GM21619 (cell line): ENCODE results near the gene CDH24.

Experiments
- ATAC-seq: cut with Tn5 transposase; IDR thresholded peaks from one replicate; pipeline ENCODE4 v1.9.1; 2021; ENCODE audit not compliant: unreplicated experiment

CDH24 gene

DNA sequence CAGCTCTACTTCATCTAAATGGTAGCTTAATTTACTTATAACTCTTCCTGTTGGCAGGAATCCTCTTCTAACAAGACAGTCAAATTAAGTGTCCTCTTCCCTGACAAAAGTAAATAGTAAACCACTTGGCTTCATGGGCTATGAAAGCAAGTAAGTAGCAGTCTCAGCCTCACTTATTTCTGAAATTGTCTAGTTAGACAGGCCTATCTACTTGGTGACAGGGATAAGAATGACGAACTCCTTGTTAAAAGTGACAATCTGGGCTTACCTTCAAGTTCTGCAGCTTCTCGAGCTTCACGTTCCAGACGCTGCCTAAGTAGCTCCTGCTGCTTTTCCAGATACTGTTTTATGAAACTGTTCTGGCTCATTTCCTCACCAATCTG lies 32.9 kb upstream of the CDH24 start:
- no peak for ATAC-seq

DNA sequence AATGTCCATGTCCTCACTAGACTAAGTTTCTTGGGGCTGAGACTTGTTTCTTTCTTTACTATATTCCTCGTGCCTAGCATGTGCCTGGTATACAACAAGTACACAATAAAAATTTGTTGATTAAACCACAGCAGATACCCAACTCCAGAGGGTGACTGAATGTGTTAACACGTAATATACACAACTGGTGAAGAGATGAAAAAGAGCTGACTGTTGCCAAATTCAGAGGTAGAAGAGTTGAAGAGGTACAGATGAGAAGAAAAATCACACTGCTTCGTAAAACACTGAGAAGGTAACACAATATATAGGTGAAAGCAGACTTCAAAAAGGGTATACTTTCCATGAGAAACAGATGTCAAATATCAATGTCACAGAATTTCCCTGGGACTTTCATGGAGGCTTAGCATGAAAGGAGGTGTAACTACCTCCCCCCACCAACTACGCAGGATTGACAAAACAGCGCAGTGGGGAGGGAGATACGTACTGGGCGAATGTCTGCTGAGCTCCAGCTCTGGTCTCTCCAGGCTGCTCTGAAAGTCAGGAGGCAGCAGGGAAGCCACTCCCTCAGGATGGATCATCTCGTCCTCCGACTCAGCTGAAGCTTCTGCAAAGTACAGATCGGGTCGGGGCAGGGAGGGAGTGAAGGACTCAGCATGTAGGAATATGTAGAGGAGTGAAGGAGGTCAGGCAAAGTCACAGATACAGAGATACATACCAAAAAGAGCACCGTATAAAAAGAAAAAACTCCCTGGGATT lies 32.4 kb upstream of the CDH24 start:
- ATAC-seq = no peak

DNA sequence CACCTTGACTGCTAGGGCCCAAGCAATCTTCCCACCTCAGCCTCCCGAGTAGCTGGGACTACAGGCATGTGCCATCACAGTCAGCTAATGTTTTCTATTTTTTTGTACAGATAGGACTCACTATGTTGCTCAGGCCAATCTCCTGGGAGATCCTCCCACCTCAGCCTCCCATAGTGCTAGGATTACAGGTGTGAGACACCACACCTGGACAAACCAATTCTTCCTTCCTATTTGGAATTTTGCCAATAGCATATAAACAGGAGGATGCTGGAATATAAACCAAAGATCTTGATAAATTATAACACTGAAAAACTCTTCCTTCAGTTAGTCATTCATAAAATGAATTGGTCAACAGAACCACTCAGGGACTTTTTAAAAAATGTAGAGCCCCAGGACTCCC lies 29.2 kb upstream of the CDH24 start:
- no peak for ATAC-seq

DNA sequence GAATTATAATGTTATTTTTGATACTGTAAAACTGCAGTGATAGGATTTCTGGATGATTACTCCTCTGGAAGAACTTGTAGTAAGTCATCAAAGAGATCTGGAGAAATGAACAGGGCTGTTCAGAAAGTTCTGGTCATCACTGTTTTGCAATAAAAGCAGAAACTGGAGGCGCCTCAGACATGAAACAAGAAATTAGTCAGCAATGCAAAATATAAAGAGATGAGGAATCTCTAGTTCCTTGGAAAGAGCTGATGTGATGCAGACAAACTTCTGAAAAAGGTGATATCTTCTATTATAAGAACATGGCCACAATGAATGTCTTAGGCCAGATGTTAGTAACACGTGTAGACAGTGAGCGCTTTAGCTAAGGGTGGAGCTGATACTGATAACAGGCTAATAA lies 28.1 kb upstream of the CDH24 start:
- no peak for ATAC-seq

DNA sequence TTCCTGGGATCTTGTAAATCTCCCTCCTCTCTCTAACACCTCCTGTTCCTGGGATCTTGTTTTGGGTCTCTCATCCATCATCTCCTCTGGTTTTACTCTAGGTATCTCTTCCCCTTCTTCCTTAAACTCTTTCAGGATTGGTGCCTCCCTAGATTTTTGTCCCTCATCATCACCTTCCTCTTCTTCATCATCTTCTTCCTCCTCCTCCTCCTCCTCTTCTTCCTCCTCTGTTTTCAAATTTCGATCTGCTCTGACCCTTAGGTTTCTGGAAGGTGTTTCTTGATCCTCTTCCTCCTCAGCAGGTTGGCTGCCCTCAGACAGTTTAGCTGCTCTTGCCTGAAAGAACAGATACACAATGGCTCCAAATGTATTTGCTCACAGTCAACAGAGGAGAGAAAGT lies 23.2 kb upstream of the CDH24 start:
- no peak for ATAC-seq

DNA sequence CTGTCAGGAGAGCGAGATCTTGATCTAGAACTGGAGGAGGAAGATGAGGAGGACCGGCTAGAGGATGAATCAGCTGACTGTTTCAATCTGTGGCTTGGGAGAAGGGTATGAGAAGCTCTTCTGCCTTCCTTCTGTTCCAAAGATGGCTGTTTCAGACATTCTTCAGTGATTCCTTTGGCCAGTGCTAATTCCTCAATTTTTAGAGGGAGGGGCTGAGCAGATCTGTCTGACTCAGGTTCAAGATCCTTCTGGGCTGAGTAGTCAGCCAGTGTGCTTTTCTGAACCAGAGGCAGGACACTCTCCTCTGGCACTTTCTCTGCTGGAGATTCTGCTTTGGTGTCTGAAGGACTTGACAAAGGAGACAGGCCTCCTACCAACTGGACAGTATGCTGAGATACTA lies 22.4 kb upstream of the CDH24 start:
- no peak for ATAC-seq

DNA sequence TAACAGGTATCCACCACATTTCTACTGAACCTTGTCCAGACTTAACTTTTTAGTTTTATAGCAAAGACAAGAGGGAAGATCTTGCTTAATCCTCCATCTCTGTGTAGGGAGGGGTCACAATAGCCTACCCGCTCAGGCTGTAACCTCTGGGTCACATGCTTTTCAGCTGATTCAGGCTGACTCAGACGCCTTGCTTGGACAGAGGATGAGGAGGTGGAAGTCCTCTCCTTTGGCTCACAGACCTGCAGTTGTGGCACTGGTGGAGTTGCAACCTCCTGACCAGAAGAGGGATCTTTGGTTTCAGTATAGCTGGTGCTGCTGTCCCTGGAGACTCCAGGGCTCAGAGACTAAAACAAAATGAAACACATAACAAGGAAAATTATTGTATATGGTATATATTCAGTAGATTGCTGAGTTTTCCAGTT lies 21.4 kb upstream of the CDH24 start:
- ATAC-seq = no peak

DNA sequence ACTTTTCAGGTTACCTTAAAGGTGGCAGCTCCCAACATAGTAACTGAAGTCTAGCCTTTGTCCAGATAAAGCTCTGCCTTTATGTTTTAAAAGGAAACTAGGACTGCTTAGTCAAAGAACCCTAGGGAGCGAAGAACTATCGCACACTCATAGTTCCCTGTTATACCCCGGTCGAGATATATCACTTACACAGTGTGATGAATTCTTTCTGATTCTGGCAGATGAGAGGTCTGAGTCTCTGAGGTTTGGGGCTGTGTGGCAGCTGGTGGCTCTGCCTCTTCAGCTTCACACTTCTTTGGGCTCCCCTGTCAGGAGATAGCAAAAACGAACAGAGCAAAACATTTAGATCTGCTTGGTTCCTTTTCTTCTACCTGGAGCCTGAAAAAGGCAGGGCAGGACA lies 20.6 kb upstream of the CDH24 start:
- no peak for ATAC-seq

DNA sequence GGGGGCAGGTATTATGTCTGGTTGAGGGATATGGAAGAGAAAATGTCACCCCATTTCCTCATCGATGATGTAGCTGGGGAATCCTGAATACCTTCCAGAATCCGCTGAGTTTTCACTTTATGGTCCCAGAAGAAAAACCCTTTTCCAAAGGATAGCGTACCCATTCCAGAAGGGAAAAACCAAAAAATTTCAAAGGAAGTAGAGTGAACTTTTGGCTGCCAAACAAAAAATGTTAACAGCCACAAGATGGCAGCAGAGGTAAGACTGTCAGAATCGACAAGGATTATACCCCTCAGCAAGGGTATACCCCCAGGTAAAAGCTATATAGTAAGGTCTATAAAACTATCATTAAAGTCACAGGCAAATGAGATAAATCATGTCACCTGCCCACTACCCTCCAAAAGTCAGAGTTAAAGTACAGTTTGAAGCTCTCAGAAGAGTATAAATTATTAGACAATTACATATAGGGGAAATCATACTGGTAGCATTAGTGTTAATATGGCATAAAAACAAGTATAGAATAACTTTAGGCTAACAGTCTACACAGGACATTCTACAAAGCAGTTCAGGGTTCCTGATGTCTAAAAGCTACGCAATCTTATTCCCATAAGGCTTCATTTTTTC lies 19.6 kb upstream of the CDH24 start:
- no peak for ATAC-seq

DNA sequence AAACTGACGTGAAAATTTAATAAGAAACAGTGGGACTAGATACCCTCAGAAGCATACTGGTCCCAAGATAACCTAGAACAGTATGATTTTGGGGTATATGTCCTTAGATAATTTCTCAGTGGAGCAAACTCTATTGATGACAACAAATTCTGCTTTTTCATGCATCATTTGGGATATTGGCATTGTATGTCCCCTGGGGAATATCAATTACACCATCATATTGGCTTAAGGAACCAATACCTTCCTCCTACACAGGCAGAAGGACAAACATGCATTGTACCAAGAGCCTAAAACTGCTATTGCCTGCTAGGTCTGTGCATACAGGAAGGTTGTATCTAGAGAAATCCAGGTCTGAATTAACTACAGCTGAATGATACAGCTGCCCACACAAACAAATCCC lies 17.6 kb upstream of the CDH24 start:
- no peak for ATAC-seq

DNA sequence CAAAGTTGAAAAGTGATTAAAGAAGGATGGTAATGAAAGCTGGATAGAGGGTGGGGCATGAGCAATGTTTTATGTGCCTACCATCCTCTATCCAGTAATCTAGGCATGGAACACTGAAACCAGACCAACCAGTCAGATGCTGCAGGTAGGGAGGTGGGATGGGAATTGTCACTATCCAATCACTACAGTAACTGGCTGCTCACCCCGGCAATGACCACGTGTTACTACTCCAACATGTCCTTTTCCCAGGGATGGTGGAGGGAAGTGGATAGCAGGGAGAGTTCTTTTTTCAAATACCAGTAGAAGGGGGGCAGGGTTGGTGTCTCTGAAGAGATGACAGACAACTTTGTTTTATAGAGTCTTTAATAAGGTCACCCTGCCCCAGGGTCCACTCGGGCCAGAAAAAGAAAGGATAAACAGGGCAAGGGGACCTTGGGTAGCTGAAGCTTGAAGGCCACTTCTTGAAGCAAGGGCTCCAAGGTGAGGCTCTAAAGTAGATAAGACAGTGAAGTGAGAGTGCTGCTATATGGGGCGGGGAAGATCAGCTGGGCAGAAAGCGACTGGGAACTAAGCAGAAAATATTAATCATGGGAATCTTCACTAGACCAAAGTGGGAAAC lies 14.7 kb upstream of the CDH24 start:
- no peak for ATAC-seq

DNA sequence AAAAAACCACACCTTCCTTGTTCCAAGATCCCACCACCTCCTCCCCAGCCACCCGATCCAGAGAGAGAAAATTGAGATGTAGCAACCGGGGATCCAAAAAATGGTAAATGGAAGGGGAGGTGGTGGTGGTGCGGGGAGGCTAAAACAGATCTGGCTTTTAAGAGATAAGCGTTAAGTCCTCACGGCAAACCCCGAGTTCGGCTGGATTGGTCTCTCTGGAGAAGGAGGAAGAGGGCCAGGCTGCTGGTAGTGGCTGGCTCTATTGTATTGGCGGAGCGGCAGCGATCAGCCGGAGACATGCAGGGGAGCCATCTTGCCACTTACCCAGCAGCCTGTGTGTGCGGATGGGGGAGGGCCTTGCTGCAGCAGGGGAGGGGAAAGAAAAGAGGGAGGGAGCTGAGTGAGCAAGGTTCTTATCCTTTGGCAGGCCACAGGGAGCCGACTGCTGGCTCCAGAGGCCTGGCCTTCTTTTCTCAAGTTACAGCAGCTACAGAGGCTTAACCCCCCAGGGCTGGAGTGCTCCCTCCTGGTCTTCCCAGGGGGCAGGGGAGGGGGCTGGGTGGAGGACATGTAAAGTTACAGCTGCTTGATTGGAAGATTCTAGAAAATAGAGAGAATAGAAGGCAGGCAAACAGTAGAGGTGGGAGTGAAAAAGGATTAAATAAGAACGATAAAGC lies 14.1 kb upstream of the CDH24 start:
- peak; percentile 87 for ATAC-seq

DNA sequence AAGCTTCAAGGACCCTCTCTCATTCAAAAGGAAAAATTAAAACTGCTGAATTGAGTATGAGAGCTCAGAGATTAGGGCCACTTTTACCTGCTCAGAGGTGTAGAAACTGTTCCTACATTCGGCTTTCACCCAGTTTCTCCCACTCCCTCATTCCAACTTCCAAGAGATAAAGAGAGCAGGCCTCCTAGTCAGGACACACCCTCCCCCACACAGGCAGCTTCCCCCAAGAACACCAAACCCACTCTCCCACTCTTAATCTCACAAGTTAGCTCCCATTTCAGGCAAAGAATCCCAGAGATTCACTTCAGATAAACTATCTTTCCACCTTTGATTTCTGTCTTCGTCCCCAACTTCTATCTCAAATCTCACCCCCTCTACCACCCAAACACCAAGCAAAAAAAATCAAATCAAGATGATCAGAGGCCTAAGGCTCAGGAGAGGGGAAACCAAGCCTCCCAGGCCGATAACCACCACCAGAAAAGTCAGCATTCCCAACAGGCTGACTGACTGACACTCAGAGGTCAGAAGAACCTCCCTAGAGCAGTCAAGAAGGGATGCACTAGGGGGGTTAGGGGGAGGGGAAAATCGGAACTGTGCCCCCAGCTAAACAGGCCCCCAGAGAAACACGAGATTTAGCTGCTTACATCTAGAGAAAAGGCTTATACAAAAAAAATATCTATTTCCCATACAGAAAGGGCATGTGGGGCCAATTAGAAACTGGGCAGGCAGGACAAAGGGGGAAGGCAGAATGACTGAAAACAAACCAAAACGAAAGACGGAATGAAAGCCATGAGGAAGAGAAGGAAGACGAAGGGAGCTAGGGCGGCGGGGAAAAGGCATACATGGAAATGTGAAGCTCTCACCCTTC lies 13.2 kb upstream of the CDH24 start:
- ATAC-seq = no peak

DNA sequence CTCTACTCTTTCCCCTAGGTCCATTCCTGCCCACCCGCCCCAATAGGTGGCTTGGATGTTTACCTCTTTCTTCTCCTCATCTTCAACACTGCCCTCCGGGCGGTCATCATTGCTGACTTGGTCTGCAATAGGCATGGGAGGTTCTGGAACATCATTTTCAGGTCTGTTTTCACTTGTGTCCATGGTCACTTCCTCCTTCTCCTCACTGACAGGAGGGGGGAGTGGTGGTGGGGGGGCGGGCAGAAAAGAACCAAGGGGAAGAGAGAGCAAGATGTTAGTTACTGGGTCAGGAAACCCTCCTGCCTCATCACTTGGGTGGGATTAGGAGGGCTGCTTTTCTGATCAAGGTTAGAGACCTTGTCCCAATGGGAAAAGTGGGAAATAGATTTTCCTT lies 12.1 kb upstream of the CDH24 start:
- no peak for ATAC-seq

DNA sequence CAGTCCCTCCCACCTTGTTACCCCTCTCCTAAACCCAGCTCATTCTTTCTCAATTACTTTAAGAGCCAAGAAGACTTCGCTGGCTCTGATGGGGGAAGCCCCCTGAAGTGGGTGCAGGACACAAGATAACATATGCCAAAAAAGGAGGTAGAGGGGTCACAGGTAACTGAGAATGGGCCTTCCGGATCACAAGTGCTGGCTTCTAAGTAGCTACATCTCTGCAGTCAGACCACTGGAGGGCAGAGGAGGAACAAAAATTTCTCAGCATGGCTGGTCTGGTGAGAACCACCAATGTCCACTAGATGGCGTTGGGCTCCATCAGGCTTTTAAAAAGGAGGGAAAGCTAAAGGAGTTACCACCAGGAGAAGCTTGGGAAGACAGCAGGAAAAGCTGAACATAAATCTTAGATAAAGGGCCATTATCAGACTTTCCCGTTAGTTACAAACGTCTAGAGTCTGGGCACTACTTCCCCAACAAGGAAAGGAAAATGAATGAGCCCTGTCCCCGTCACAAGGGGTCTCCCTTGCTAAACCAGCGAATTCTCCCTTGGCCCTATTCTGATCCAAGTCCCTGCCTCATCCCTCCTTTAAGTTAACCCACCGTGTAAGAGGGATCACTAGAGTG lies 11.6 kb upstream of the CDH24 start:
- ATAC-seq = peak; percentile 74

DNA sequence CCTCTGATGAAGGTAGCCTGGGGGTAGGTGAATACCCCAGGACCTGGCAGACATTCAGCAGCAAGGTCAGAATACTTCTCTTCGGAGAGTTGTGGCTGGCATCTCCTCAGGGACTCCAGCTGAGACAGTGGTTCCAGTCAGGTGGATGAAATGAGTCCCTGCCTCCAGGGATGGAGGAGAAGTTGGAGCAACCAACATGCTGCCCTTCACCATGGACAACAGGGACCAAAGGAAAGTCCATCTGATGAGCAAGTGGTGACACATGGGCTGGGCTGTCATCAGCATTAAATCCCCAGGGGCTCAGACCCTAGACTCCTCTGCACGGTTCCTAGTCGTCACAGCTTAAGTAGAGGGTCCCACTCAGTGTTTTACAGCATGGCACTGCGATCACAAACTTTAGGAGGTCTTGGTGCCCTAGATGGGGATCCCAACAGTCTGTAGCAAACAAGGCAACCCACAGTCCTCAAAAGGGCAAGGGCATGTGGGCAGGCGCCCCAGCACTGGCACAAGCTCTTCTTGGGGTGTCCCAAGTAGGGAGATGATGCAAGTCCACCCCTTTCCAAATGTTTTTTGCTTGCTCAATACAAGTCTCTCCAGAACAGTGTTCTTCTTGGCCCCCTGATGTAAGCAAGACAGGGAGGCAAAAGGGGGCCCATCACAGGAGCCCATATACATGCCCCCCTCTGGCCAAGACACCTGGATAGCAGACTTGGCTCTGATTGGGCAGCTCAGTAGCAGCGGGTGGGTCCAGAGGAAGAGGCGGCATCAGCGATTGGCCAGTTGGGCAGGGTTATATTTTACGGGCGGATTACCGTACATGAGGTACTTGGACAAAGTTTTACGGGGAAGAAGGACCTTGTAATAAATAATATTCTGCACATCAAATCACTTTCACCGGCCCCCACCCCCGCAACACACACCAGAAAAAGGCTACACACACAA lies 10.8 kb upstream of the CDH24 start:
- no peak for ATAC-seq

DNA sequence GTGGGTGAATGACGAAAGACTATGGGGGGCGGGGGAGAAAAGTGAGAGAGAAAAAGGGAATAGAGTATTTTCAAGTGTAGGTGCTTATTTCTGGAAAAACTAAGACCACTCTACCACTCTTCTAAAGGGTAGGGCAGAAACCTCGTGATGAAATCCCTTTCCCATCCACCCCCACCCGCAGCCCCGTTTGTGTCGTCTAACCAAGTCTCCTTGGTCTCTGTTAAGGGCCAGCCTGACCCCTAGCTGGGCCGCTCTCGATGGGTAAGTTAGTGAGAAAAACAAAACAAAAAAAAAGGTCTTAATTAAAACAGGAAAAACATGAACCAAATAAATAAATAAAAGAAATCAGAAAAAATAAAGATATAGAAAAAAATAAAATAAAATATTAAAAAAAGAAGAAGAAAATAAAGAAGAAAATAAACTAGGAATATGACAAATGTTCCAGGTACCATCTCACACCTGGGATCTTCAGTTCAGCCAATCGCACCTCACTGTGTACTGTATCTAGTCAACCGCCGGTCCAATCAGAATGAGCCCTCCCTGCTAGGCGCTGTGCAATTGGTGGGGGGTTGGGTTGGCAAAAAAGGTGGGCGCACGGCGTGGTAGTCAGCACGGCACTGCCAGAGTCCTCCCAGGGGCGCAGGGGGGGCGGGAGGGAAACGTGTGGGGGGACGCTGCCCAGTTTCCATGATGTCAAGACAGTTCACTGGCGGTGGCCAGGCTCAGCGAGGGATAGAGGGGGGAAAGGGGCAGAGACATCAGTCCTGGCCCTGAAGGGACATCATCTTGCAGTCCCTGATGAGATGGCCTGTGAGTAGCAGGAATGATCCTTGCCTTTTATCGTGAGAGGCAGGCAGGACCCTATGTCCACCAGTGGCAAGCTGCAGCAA lies 9.8 kb upstream of the CDH24 start:
- no peak for ATAC-seq

DNA sequence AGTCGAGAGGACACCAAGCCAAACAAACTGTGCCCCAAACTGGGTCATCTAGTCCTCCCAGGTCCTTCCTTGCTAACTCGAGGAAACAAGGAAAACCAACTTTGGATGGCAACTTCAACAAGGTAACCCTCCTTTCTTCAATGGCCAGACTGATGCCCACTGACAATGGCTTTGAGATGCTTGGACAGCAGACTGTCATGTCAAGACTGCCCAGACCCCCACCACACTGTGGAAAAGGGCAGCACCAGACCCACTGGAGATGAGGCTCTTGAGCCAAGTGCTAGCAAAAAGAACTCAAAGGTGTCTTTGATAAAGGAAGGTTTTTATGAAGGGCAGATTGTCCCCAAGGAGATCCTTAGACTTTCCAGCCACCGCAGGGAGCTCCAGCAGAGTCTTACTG lies 9.0 kb upstream of the CDH24 start:
- no peak for ATAC-seq
